Measurements from ENCODE around the gene XXYLT1. TPM values are rescaled to one million over a fixed set of nuclear protein-coding genes. Genes with fewer than 3 reads are reported as not detected.

The XXYLT1 gene
- total RNA-seq, 1 experiment from 2014 or later, result 10.9 TPM

DNA sequence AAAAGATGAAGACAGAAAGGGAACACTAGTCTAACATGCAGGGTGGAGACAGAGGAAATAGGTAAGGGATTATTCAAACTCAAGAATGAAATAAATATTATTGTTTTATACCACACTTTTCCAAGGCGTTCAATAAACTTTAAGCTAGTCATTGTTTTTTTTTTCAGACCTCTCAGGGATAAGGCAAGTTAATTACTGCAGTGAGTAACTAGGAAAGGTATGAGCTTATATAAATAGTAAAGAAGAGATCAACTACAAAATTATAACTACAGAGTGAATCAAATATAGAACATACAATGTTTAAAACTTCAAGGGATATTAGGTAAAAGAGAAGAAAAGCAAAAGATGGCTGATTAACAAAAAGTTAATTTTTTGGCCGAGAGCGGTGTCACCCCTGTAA is 31.5 kb upstream of the XXYLT1 start:
- no peaks in the 10 kb centered on the region for H3K9me3 ChIP-seq (ENCODE audit: control insufficient read depth in 1 of 2, insufficient read depth in 1 of 2, low read depth in 1 of 2, low read length in 2 of 2)
- no peaks in the 10 kb centered on the region for H3K27me3 ChIP-seq (ENCODE audit: insufficient read depth, low read length)
- RAD21 ChIA-PET (ENCODE audit: low non-redundant PET in 1 of 2, low total read pairs in 2 of 2, uncharacterized antibody in 2 of 2, unreplicated experiment in 2 of 2), result no interaction called here
- intact Hi-C loops (cut with micrococcal nuclease), result no loop called here
- H3K36me3 ChIP-seq (ENCODE audit: control insufficient read depth in 1 of 2, insufficient read depth in 2 of 2, low read length in 2 of 2), result no peaks in the 10 kb centered on the region
- ATAC-seq (no peak), DNase-seq (ENCODE audit: low read depth, low spot score) (no peak)
- H3K4me1 ChIP-seq (ENCODE audit: control insufficient read depth in 1 of 2, insufficient read depth in 2 of 2, low read length in 2 of 2), result no peaks in the 10 kb centered on the region
- H3K27ac ChIP-seq (ENCODE audit: low read depth, low read length), result no peak overlapping the region
- no peaks in the 10 kb centered on the region for H3K9me2 ChIP-seq (ENCODE audit: insufficient read depth)
- H2AFZ ChIP-seq (ENCODE audit: low read depth, low read length, poor library complexity, severe bottlenecking), result no peak overlapping the region
- TF ChIP-seq ZBTB33 (IDR thresholded peaks at IDR 0.05; ENCODE audit: extremely low read depth, insufficient replicate concordance, low read length) (no peak), CEBPB (IDR thresholded peaks at IDR 0.05; ENCODE audit: low read depth) (no peak), SRF (IDR thresholded peaks at IDR 0.05; ENCODE audit: low read depth) (no peak), YY1 (IDR thresholded peaks at IDR 0.05; ENCODE audit: extremely low read depth, insufficient replicate concordance, low read depth, low read length) (no peak), CBX3 (IDR thresholded peaks at IDR 0.05; ENCODE audit: low read depth) (no peak), SP1 (IDR thresholded peaks at IDR 0.05; ENCODE audit: low read depth) (no peak), POLR2A (IDR thresholded peaks at IDR 0.05; ENCODE audit: borderline replicate concordance, extremely low read depth, insufficient read depth, insufficient read length) (no peak), CTCF (IDR thresholded peaks at IDR 0.05 in 2 of 3, conservative IDR thresholded peaks at IDR 0.05 in 1 of 3; ENCODE audit: borderline replicate concordance in 1 of 3, insufficient read depth in 1 of 3, low read depth in 2 of 3, low read length in 2 of 3) (no peak)
- H4K20me1 ChIP-seq (ENCODE audit: insufficient read depth), result no peaks in the 10 kb centered on the region
- CTCF ChIA-PET, result interaction anchor here (1.0 kb wide), 1 partner anchor 31 kb away, joined by 3 read pairs; the partner anchor contains the start of gene XXYLT1
- H3K9ac ChIP-seq (ENCODE audit: low read length), result no peak overlapping the region
- POLR2A ChIA-PET, result no interaction called here
- H3K4me2 ChIP-seq (ENCODE audit: low read length), result no peak overlapping the region
- H3K4me3 ChIP-seq (replicated peaks in 1 of 2; ENCODE audit: low read depth in 1 of 2, low read length in 2 of 2), result no peak overlapping the region
- no TSS peak for BruUV-seq (replicated peaks)
- no peaks in the 10 kb centered on the region for H3K79me2 ChIP-seq (ENCODE audit: insufficient read depth, low read length)

All from HCT116 (cell line).